ENCODE data around the gene SLA2.

SLA2 gene

DNA sequence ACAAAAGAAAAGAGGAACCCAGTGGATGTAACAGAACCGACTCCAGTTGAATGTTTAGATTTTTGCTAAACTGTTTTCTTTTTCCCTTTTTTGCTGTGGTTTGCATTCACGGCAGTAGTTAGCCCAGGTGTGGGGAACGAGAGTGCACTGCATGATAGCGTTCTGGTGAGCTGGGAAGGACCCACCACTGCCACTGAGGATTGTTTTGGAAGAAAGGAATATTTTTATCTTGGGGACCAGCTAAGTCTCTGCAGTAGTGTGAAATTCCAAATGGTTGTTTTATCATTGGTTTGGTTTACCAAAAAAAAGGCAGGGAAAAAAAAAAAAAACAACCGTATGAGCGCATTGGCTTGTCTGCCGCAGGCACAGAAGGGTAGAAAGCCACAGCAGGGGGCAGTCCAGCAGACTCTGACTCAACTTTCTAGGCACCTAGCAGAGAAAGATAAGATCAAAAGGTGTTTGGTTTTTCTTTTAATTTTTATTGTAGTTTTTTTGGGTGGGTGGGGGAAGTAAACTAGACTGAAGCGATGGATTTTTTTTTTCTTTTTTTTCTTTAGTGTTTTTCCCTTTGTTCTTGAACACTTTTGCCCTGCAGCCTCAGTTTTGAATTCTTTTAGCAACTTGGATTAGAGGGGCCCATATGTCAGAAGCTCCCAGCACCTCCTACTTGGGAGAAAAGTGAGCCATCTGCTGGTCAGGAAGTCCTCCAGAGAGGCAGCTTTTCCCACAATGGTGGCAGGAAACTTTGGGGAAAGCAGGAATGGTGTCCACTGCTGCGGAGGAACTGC lies 53.9 kb downstream of the SLA2 start:
- H3K27ac ChIP-seq = no peak overlapping the region
- no peak for TF ChIP-seq ZFX (IDR thresholded peaks at IDR 0.05)
- TF ChIP-seq, protein P1, sequence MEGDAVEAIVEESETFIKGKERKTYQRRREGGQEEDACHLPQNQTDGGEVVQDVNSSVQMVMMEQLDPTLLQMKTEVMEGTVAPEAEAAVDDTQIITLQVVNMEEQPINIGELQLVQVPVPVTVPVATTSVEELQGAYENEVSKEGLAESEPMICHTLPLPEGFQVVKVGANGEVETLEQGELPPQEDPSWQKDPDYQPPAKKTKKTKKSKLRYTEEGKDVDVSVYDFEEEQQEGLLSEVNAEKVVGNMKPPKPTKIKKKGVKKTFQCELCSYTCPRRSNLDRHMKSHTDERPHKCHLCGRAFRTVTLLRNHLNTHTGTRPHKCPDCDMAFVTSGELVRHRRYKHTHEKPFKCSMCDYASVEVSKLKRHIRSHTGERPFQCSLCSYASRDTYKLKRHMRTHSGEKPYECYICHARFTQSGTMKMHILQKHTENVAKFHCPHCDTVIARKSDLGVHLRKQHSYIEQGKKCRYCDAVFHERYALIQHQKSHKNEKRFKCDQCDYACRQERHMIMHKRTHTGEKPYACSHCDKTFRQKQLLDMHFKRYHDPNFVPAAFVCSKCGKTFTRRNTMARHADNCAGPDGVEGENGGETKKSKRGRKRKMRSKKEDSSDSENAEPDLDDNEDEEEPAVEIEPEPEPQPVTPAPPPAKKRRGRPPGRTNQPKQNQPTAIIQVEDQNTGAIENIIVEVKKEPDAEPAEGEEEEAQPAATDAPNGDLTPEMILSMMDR (conservative IDR thresholded peaks at IDR 0.05) = no peak; the same call in 1 of the 2 replicates

DNA sequence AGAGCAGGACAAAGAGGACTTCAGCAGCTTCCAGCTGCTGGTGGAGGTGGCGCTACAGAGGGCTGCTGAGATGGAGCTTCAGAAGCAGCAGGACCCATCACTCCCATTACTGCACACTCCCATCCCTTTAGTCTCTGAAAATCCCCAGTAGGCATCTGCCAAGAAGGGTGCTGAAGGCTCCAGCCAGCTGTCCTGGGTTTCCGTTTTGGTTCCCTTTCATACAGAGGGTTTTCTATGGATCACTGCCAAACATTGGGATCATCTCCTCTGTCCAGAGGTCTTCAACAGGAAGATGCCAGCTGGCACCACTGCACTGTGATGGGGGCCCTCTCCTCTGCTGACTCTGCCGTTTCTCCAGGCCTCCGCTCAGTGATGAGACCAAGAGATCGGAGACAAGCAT lies 54.7 kb downstream of the SLA2 start:
- TF ChIP-seq, protein P1 (conservative IDR thresholded peaks at IDR 0.05) = no peak
- TF ChIP-seq ZFX (IDR thresholded peaks at IDR 0.05) = no peak
- no peak overlapping the region for H3K27ac ChIP-seq

DNA sequence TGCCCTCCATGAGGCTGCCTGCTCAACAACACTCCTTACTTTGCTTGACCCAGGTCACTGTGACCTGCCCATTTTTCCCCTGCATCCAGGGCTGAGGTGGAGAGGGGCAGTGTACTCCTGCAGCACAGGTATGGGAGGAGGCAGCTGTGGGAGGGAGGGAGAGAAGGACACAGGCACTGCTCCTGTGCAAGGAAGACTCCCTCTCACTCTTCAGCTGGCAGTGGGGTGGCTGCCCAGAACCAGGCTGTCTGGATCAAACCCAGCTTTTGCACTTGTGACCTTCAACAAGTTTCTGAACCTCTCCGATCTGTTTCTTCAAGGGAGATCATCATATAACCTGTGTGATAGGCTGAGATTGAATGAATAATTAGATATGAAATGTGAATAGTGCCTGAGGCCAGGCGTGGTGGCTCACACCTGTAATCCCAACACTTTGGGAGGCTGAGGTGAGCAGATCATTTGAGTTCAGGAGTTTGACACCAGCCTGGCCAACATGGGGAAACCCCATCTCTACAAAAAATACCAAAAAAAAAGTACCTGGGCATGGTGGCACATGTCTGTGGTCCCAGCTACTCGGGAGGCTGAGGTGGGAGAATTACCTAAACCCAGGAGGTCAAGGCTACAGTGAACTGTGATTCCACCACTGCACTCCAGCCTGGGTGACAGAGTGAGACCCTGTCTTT lies 58.5 kb downstream of the SLA2 start:
- TF ChIP-seq ZFX (IDR thresholded peaks at IDR 0.05) = no peak
- TF ChIP-seq, protein P1 (conservative IDR thresholded peaks at IDR 0.05) = no peak
- H3K27ac ChIP-seq = no peak overlapping the region

DNA sequence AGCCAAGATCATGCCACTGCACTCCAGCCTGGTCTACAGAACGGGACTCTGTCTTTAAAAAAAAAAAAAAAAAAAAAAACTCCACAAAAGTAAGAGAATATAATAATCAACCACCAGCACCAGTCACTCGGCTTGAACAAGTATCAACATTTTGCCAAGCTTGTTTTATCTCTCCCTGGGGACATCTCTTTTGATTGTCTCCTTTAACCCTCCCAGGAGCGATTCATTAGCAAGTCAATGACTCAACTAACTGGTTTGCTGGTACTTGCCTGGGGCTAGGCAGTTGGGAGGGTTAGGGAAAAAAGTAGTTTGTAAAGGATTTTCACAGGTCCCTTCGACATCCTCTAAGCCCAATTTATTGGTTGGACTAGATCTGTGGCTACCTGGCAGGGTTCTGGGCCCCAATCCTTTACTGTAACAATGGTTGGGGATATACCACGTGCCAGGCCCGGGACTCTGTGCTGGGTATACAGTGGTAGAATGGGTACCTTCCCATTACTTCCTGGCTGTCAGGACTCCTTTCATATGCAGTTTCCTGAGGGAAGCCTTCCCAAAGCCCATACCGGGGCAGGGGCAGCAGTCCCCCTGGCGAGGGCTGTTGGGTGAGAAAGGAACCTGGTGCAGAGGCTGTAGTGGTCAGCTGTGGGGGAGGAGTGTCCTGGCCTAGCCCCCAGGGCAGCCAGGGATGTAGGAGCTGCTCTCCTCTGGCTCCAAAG lies 60.4 kb downstream of the SLA2 start:
- TF ChIP-seq, protein P1 (conservative IDR thresholded peaks at IDR 0.05) = no peak
- no peak for TF ChIP-seq ZFX (IDR thresholded peaks at IDR 0.05)
- H3K27ac ChIP-seq = peak overlapping the region; percentile 15; the same call in 1 of the 2 replicates

DNA sequence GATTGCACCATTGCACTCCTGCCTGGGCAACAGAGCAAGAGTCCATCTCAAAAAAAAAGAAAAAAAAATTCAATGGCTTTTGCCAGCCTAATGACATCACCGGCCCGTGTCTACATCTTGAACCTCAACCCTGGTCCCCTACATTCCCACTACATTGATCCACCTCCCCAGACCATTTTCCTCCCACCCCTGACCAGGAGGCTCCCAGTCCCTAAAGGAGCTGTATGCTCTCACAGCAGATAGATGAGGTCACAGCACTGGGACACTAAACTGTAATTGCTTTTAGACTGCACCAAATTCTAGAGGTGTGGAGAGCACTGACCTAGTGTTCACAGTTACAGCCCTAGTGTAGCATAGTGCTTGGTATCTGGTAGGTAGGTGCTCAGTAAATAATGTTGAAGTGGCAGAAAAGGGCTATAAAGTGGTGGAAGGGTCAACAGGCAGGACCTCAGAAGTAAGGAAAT lies 61.9 kb downstream of the SLA2 start:
- no peak for TF ChIP-seq ZFX (IDR thresholded peaks at IDR 0.05)
- TF ChIP-seq, protein P1 (conservative IDR thresholded peaks at IDR 0.05) = no peak
- H3K27ac ChIP-seq = no peak overlapping the region

DNA sequence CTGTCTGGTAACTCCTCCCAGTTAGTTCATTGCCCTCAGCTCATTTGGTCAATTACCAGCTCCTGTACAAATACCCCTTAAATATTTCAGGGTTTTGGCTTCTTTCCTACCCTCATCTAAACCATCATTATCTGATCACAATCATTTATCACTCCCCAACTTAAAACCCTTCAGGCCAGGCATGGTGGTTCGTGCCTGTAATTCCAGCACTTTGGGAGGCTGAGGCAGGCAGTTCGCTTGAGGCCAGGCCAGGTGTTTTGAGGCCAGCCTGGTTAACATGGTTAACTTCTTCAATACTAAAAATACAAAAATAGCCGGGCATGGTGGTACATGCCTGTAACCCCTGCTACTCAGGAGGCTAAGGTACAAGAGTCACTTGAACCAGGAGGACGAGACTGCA lies 63.2 kb downstream of the SLA2 start:
- H3K27ac ChIP-seq = no peak overlapping the region
- TF ChIP-seq, protein P1 (conservative IDR thresholded peaks at IDR 0.05) = no peak
- TF ChIP-seq ZFX (IDR thresholded peaks at IDR 0.05) = no peak
